HG02763 (cell line): ENCODE results near the gene UBE2C.
A peak's percentile ranks its signal among the peaks of the same experiment; 100 is the strongest.

Experiments used
- ATAC-seq: cut with Tn5 transposase; IDR thresholded peaks from one replicate; pipeline ENCODE4 v1.9.1; 2021; ENCODE audit warnings: mild to moderate bottlenecking, moderate library complexity; ENCODE audit not compliant: unreplicated experiment

The UBE2C gene

GRCh38 chr20:45857114-45857881 is 44.9 kb downstream of the UBE2C start, which contains the start of the genes ACOT8 and ZSWIM3:
Gene ACOT8 (minus strand): TSS chr20:45857392. CDS start chr20:45857315, 77 bp downstream.
Gene ZSWIM3 (plus strand): TSS chr20:45857614. CDS start chr20:45857826, 212 bp downstream.
- peak; percentile 98 for ATAC-seq

GRCh38 chr20:45857882-45858216 is 45.4 kb downstream of the UBE2C start:
- no peak for ATAC-seq

- ATAC-seq, result no peak
Measured at GRCh38 chr20:45859916-45860315, 47.5 kb downstream of the UBE2C start.

- no peak for ATAC-seq
Measured at GRCh38 chr20:45860560-45861220, 48.2 kb downstream of the UBE2C start.

GRCh38 chr20:45861221-45862075 is 49.0 kb downstream of the UBE2C start:
- ATAC-seq, result no peak

GRCh38 chr20:45863543-45864470 is 51.4 kb downstream of the UBE2C start:
- ATAC-seq, result no peak

GRCh38 chr20:45866454-45866853 is 54.0 kb downstream of the UBE2C start:
- no peak for ATAC-seq
